ENCODE data around the gene PPOX. TPM values are rescaled to one million over a fixed set of nuclear protein-coding genes. Genes with fewer than 3 reads are reported as not detected.
A peak's percentile ranks its signal among the peaks of the same experiment; 100 is the strongest.

Gene PPOX
- total RNA-seq, 2 donors from 2014 or later: 13.8 to 42.6 TPM

DNA sequence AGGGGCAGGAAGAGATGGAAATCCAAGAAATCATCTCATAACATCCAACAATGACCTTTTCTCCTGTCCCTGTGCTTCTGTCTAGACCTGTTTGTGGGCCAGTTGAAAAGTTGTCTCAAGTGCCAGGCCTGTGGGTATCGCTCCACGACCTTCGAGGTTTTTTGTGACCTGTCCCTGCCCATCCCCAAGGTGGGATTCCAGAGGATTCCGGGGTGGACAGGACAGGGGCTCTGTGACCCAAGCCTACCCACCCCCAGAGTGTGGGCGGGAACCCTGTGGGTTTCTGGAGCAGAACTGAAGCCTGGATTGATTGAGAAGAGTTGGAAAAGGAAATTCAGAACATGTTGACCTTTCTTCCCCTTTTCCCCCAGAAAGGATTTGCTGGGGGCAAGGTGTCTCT, 2.4 kb upstream of the PPOX start:
- WGBS: 86% methylated on average over 5 of the region's 5 CpGs
- no peaks in the 10 kb centered on the region for H3K36me3 ChIP-seq
- no peak for DNase-seq (ENCODE audit: low spot score)
- H3K4me3 ChIP-seq: no peak overlapping the region
- H3K27ac ChIP-seq: no peak overlapping the region
- intact Hi-C loops (cut with DNase I): no loop called here
- TF ChIP-seq POLR2AphosphoS5 (IDR thresholded peaks at IDR 0.05) (no peak), POLR2A (IDR thresholded peaks at IDR 0.05) (no peak)
- TF ChIP-seq, protein P1, sequence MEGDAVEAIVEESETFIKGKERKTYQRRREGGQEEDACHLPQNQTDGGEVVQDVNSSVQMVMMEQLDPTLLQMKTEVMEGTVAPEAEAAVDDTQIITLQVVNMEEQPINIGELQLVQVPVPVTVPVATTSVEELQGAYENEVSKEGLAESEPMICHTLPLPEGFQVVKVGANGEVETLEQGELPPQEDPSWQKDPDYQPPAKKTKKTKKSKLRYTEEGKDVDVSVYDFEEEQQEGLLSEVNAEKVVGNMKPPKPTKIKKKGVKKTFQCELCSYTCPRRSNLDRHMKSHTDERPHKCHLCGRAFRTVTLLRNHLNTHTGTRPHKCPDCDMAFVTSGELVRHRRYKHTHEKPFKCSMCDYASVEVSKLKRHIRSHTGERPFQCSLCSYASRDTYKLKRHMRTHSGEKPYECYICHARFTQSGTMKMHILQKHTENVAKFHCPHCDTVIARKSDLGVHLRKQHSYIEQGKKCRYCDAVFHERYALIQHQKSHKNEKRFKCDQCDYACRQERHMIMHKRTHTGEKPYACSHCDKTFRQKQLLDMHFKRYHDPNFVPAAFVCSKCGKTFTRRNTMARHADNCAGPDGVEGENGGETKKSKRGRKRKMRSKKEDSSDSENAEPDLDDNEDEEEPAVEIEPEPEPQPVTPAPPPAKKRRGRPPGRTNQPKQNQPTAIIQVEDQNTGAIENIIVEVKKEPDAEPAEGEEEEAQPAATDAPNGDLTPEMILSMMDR (IDR thresholded peaks at IDR 0.05): no peak
- H3K9me3 ChIP-seq: no peaks in the 10 kb centered on the region
- peaks cover 2% of the 10 kb centered on the region for H3K4me1 ChIP-seq (replicated peaks)
- no peaks in the 10 kb centered on the region for H3K27me3 ChIP-seq (replicated peaks; ENCODE audit: insufficient read depth)

DNA sequence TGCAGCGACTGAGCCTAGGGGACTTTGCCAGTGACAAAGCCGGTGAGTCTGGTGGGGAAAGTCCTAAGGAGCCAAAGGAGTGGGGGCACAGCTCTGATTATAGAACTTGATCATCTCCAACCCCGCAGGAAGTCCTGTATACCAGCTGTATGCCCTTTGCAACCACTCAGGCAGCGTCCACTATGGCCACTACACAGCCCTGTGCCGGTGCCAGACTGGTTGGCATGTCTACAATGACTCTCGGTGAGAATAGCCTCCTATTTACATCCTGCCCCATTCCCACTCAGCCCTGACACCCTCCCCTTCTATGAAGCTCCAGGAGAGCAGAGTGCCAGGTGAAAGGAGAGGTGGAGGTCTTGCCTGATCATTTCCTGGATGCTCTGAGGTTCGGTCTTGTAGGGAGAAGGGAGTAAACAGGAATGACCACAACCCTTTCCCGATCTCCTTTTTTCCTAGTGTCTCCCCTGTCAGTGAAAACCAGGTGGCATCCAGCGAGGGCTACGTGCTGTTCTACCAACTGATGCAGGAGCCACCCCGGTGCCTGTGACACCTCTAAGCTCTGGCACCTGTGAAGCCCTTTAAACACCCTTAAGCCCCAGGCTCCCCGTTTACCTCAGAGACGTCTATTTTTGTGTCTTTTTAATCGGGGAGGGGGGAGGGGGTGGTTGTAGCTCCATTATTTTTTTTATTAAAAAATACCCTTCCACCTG, 1.2 kb upstream of the PPOX start:
- H3K4me1 ChIP-seq (replicated peaks): peaks cover 2% of the 10 kb centered on the region
- no peaks in the 10 kb centered on the region for H3K36me3 ChIP-seq

DNA sequence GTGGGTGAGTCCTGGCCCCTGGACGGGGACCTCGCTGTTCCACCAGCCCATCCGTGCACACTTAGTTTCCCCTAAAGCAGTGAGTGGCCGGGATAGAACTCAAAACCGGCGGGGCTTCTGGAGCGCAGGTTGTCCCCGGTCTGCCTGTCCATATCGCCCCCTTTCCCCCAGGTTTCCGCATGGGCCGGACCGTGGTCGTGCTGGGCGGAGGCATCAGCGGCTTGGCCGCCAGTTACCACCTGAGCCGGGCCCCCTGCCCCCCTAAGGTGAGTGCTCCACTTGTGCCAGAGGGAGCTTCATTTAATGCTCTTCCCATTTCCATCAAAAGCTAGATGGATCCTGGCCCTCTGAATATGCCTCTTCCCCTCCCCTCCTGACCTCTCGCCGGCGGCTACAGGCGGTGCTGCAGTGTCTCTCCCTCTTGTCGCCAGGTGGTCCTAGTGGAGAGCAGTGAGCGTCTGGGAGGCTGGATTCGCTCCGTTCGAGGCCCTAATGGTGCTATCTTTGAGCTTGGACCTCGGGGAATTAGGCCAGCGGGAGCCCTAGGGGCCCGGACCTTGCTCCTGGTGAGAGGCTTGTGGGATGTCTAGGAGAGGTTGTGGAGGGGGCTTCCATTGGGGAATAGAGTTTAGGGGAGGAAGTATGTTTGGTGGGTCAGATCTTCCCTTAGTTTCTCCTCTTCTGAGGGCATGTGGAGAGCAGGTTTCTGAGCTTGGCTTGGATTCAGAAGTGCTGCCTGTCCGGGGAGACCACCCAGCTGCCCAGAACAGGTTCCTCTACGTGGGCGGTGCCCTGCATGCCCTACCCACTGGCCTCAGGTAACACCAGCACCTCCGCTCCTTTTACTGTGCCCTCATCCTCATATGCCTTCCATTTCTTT, 683 bp downstream of the PPOX start:
- Histone ChIP-seq H3K36me3 (peaks cover 0 to 15% of the 10 kb centered on the region in 2 donors), H3K27me3 (replicated peaks; ENCODE audit: insufficient read depth) (no peaks in the 10 kb centered on the region), H3K4me1 (replicated peaks) (peaks cover 2% of the 10 kb centered on the region), H3K4me3 (peak overlapping the region; percentile 53 to 61), H3K27ac (peak overlapping the region; percentile 89 to 90), H3K9me3 (no peaks in the 10 kb centered on the region)
- TF ChIP-seq POLR2AphosphoS5 (IDR thresholded peaks at IDR 0.05) (no peak), POLR2A (IDR thresholded peaks at IDR 0.05) (no peak)
- TF ChIP-seq, protein P1 (IDR thresholded peaks at IDR 0.05): no peak
- 4% methylated on average over 33 of the region's 33 CpGs for WGBS
- no peak for DNase-seq (ENCODE audit: low spot score)
- intact Hi-C loops (cut with DNase I): no loop called here

More for the DNA sequence above, 1.2 kb upstream of the PPOX start:
- 54% methylated on average over 14 of the region's 14 CpGs for WGBS
- Histone ChIP-seq H3K27me3 (replicated peaks; ENCODE audit: insufficient read depth) (no peaks in the 10 kb centered on the region), H3K27ac (peak overlapping the region; percentile 89 to 90), H3K4me3 (peak overlapping the region; percentile 53 to 61), H3K9me3 (no peaks in the 10 kb centered on the region)
- TF ChIP-seq POLR2A (IDR thresholded peaks at IDR 0.05): no peak
- TF ChIP-seq, protein P1 (IDR thresholded peaks at IDR 0.05): no peak
- intact Hi-C loops (cut with DNase I): no loop called here
- no peak for DNase-seq (ENCODE audit: low spot score)

DNA sequence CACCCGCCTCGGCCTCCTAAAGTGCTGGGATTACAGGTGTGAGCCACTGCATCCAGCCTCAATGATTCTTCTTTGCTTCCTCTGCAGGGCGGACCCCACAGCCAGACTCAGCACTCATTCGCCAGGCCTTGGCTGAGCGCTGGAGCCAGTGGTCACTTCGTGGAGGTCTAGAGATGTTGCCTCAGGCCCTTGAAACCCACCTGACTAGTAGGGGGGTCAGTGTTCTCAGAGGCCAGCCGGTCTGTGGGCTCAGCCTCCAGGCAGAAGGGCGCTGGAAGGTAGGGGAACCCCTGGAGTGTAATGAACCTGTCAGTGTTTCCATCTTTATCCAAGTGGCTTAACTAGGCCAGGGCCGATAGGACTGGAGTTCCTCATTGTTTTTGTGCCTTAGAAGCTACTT, 2.7 kb downstream of the PPOX start:
- intact Hi-C loops (cut with DNase I): no loop called here
- H3K27ac ChIP-seq: no peak overlapping the region
- no peaks in the 10 kb centered on the region for H3K9me3 ChIP-seq
- H3K27me3 ChIP-seq (replicated peaks; ENCODE audit: insufficient read depth): no peaks in the 10 kb centered on the region
- H3K4me1 ChIP-seq (replicated peaks): peaks cover 2% of the 10 kb centered on the region
- no peak overlapping the region for H3K4me3 ChIP-seq
- TF ChIP-seq, protein P1 (IDR thresholded peaks at IDR 0.05): no peak
- TF ChIP-seq POLR2AphosphoS5 (IDR thresholded peaks at IDR 0.05) (no peak), POLR2A (IDR thresholded peaks at IDR 0.05) (no peak)
- peaks cover 0 to 17% of the 10 kb centered on the region in 2 donors for H3K36me3 ChIP-seq
- no peak for DNase-seq (ENCODE audit: low spot score)
- WGBS: 93% methylated on average over 9 of the region's 9 CpGs

Measured in prostate gland (tissue), 2 donors.